GM12864 (cell line): Measurements from ENCODE around the gene MT2A.
A peak's percentile ranks its signal among the peaks of the same experiment; 100 is the strongest.

Experiments used
- DNase-seq: peaks from one replicate; pipeline ENCODE4 v3.0.0-alpha.2; 2011; ENCODE audit warnings: low read depth
- H3K4me3 ChIP-seq: 2 replicates; pipeline ENCODE4 v1.5.1; 2011; ENCODE audit warnings: mild to moderate bottlenecking, low read depth, low read length, control low read depth
- TF ChIP-seq, protein P1 (sequence below): IDR thresholded peaks from 2 replicates; pipeline ENCODE4 v1.5.1; 2011; ENCODE audit warnings: low read depth, mild to moderate bottlenecking, moderate library complexity, low read length, control low read depth, inconsistent platforms; ENCODE audit errors: missing control alignments

Gene MT2A

DNA sequence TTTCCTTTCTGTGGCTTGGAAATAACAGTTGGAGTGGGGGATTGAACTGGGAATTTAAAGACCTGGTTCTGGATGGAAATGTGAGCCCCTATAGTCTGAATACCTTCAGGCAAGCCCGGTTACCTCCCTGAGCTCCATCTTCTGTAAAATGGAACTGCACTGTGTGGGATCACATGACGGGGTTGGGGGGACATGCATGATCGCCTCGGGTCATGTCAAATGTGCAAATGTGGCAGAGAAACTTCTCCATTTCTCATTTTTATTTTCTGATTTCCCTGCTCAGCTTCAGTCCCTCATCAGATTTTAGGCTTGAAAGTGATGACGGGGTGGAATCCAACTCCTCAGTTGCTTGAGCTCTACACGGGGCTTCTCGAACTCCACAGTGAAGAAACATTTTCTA lies 44.8 kb downstream of the MT2A start:
- DNase-seq, result no peak
- no peak overlapping the region for H3K4me3 ChIP-seq
- TF ChIP-seq, protein P1, sequence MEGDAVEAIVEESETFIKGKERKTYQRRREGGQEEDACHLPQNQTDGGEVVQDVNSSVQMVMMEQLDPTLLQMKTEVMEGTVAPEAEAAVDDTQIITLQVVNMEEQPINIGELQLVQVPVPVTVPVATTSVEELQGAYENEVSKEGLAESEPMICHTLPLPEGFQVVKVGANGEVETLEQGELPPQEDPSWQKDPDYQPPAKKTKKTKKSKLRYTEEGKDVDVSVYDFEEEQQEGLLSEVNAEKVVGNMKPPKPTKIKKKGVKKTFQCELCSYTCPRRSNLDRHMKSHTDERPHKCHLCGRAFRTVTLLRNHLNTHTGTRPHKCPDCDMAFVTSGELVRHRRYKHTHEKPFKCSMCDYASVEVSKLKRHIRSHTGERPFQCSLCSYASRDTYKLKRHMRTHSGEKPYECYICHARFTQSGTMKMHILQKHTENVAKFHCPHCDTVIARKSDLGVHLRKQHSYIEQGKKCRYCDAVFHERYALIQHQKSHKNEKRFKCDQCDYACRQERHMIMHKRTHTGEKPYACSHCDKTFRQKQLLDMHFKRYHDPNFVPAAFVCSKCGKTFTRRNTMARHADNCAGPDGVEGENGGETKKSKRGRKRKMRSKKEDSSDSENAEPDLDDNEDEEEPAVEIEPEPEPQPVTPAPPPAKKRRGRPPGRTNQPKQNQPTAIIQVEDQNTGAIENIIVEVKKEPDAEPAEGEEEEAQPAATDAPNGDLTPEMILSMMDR, result no peak

DNA sequence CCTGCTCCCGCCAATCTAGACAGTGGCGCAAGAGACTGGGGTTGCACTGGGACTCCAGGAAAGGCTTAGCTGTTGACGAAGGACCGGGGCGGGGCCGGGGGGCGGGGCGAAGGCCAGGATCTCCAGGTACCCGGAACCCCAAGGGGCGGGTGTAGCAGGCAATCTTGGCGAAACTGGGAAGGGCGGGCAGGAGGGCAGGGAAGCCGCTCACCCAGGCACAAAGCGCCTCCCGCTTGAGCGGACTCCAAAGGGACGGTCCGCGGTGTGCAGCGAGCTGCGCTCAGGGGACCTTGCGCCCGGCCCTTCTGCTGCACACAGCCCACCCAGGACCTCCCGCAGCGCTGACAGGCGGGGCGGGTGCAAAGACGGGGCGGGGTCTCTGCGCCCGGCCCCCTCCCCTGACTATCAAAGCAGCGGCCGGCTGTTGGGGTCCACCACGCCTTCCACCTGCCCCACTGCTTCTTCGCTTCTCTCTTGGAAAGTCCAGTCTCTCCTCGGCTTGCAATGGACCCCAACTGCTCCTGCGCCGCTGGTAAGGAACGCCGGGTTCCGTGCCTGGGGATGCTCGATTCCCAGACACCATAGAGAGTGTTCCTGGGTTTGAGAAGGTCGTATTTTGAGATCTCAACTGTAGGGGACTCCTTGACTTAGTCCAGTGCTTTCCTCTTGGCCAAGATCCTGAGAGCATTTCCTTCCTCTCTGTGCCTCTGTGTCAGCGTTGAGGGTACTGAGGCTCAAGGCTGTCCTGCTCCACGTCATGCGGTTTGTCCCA lies 49.4 kb downstream of the MT2A start, which contains the start of gene MT1F:
MT1F (plus strand) TSS at position 405 of the 772 bp plus-strand sequence; CDS start at position 505, 100 bp downstream.
- no peak for DNase-seq
- peak within 1 kb of the TSS; percentile 56 for H3K4me3 ChIP-seq
- TF ChIP-seq, protein P1, result no peak

DNA sequence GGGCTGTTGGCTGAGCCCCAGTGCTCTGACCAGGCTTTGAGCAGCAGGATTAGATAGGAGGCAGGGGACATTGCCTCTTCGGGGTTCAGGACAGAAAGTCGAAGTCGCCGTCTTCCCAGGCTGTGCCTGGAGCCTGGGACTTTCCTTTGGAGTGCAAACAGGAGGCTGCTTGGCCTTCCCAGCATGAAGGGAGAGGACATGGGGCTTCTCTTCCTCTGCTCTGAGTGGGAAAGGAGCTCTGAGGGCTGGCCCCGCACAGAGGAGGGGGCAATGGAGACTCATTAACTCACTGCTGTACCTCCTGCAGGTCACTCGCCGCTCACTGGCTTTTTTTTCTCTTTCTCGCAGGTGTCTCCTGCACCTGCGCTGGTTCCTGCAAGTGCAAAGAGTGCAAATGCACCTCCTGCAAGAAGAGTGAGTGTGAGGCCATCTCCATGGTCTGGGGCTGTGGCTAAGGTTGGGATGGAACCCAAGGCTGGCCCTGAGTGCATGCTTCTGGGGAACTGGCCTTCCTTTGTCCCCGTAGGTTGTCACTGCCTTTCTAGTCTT lies 50.0 kb downstream of the MT2A start:
- TF ChIP-seq, protein P1, result no peak
- no peak for DNase-seq
- H3K4me3 ChIP-seq, result no peak overlapping the region
